ENCODE data around the gene CPSF6.
"Not testable (repeated sequence)": the region's sequence is repeated elsewhere in the genome, so short reads cannot be mapped to it uniquely, and the experiment has no call there.

CPSF6 gene

GRCh38 chr12:69241438-69242092 lies 2.2 kb downstream of the CPSF6 start:
- Mint-ChIP-seq H3K36me3 (ENCODE audit: low read depth) (peaks cover 3% of the 10 kb centered on the region), H3K27me3 (ENCODE audit: low read depth) (no peaks in the 10 kb centered on the region), H3K4me3 (peak overlapping the region; percentile 40), H3K4me1 (ENCODE audit: low read depth) (peaks cover 52% of the 10 kb centered on the region), H3K9me3 (no peaks in the 10 kb centered on the region), H3K27ac (no peak overlapping the region)

DNA sequence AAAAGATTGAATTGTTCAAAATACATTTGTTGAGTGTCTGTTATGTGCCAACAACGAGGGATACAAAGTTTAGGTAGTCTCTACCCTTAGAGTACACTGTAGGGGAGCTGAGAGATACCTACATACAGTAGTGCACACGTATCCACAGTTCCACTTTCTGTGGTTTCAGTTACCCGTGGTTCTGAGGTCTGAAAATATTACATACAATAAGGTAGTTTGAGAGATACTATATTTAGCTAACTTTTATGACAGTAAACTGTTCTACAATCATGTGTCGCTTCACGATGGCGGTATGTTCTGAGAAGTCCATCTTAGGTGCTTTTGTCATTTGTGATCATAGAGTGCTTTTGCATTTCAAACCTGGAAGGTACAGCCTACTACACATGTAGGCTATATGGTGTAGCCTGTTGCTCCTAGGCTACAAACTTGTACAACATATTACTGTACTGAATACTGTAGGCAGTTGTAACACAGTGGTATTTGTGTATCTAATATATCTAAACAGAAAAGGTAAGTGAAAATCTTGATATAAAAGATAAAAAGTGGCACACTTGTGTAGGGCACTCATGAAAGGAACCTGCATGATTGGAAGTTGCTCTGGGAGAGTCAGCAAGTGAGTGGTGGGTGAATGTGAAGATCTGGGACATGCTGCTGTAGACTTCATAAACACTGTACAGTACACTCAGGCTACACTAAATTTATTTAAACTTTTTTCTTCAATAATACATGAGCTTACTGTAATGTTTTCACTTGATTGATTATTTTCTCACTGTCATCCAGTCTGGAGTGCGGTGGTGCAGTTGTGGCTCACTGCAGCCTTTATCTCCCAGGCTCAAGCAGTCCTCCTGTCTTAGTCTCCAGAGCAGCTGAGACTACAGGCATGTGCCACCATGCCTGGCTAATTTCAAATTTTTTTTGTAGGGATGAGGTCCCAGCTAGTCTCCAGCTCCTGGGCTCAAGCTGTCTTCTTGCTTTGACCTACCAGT lies 4.0 kb downstream of the CPSF6 start:
- Mint-ChIP-seq H3K9me3 (no peaks in the 10 kb centered on the region), H3K27ac (peak overlapping the region; percentile 32)

DNA sequence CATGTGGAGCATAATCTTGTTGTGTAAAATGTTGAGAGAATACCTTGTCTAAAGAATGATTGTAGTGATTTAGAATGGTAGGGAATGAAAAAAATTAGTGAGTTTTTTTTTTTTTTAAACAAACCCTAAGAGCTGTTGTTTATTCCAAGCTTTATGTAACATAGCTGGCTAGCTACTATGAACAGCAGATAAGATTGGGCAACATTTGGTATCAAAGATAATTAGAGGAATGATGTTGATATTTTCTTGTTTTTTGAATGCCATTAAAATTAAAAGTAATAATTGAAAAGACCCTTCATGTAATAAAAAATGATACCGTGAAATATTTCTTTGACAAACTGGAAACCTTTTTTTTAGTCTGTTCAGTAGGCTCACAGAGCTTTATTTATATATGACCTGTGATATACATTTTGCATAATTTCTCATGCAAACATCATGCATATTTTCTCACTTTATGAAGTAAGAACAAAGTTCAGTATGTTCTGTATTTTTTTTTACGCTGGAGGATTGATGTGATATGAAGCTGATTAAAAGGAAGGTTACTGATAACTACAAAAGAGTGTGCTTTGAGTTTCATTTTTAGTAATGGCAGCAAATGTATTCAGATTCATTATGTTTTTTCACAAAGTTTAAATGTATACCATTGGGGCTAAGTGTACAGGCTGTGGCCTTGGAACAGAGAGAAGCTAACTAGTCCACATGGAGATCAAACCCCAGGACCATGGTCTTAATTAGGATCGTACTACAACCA lies 8.1 kb downstream of the CPSF6 start:
- Mint-ChIP-seq H3K4me1 (ENCODE audit: low read depth) (peaks cover 53% of the 10 kb centered on the region), H3K27ac (no peak overlapping the region), H3K4me3 (no peak overlapping the region), H3K36me3 (ENCODE audit: low read depth) (peaks cover 8% of the 10 kb centered on the region), H3K9me3 (no peaks in the 10 kb centered on the region), H3K27me3 (ENCODE audit: low read depth) (no peaks in the 10 kb centered on the region)

More for the DNA sequence above, 4.0 kb downstream of the CPSF6 start:
- no peaks in the 10 kb centered on the region for H3K27me3 Mint-ChIP-seq (ENCODE audit: low read depth)
- H3K4me3 Mint-ChIP-seq, result no peak overlapping the region
- peaks cover 3% of the 10 kb centered on the region for H3K36me3 Mint-ChIP-seq (ENCODE audit: low read depth)
- H3K4me1 Mint-ChIP-seq (ENCODE audit: low read depth), result peaks cover 60% of the 10 kb centered on the region

- Mint-ChIP-seq H3K4me3 (no peak overlapping the region), H3K27ac (no peak overlapping the region), H3K36me3 (ENCODE audit: low read depth) (peaks cover 12% of the 10 kb centered on the region), H3K9me3 (no peaks in the 10 kb centered on the region), H3K4me1 (ENCODE audit: low read depth) (peaks cover 32% of the 10 kb centered on the region), H3K27me3 (ENCODE audit: low read depth) (no peaks in the 10 kb centered on the region)
Measured at GRCh38 chr12:69252033-69252432, 12.7 kb downstream of the CPSF6 start.

GRCh38 chr12:69254046-69254445 lies 14.7 kb downstream of the CPSF6 start:
- Mint-ChIP-seq H3K36me3 (ENCODE audit: low read depth) (peaks cover 21% of the 10 kb centered on the region), H3K27me3 (ENCODE audit: low read depth) (no peaks in the 10 kb centered on the region), H3K4me1 (ENCODE audit: low read depth) (peaks cover 21% of the 10 kb centered on the region), H3K4me3 (no peak overlapping the region), H3K9me3 (no peaks in the 10 kb centered on the region), H3K27ac (peak overlapping the region; percentile 57)

DNA sequence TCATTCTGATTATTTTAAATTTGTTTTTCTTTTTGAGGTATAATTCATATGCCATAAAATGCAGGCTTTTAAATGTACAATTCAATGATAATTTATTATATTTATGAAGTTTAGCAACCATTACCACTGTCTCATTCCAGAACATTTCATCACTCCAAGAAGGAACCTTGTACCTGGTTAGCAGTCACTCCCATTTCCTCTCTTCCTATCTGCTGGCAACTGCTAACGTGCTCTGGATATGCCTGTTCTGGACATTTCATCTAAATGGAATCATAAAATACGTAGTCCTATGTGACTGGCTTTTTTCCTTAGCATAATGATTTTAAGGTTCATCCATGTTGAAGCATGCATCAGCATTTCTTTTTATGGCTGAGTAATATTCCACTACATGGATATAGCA lies 15.5 kb downstream of the CPSF6 start:
- Mint-ChIP-seq H3K4me1 (ENCODE audit: low read depth) (peaks cover 14% of the 10 kb centered on the region), H3K27ac (no peak overlapping the region)

DNA sequence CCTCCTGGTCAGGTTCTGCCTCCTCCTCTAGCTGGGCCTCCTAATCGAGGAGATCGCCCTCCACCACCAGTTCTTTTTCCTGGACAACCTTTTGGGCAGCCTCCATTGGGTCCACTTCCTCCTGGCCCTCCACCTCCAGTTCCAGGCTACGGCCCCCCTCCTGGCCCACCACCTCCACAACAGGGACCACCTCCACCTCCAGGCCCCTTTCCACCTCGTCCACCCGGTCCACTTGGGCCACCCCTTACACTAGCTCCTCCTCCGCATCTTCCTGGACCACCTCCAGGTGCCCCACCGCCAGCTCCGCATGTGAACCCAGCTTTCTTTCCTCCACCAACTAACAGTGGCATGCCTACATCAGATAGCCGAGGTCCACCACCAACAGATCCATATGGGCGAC lies 19.3 kb downstream of the CPSF6 start:
- no peak overlapping the region for H3K27ac Mint-ChIP-seq
- peaks cover 5% of the 10 kb centered on the region for H3K4me1 Mint-ChIP-seq (ENCODE audit: low read depth)

More for the DNA sequence above, 15.5 kb downstream of the CPSF6 start:
- no peaks in the 10 kb centered on the region for H3K9me3 Mint-ChIP-seq
- peaks cover 22% of the 10 kb centered on the region for H3K36me3 Mint-ChIP-seq (ENCODE audit: low read depth)
- H3K27me3 Mint-ChIP-seq (ENCODE audit: low read depth), result no peaks in the 10 kb centered on the region
- H3K4me3 Mint-ChIP-seq, result no peak overlapping the region

DNA sequence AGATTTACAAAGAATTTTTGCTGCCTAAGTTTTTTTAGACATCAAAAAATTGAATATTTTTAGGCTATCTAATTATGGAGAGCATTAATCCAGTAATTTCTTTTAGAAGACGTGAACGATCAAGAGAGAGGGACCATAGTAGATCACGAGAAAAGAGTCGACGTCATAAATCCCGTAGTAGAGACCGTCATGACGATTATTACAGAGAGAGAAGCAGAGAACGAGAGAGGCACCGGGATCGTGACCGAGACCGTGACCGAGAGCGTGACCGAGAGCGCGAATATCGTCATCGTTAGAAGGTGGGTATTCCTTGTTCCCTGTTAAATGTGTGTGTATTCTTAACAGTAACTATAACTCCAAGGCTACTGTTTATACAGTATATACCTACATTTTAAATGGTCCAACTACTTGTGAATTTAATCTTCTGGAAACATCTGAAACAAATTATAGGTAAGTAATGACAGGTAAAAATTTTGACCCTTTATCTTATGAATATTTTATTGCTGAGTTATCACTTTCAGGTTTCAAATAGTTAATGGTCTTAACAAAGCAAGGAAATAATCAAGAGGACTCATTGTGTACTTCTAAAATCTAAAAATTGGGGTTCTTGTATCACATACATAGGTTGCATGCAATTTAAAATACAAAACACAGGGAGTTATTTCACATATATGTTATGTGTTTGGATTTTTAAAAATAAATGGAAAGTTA lies 23.1 kb downstream of the CPSF6 start:
- no peaks in the 10 kb centered on the region for H3K9me3 Mint-ChIP-seq
- no peak overlapping the region for H3K27ac Mint-ChIP-seq
- H3K36me3 Mint-ChIP-seq (ENCODE audit: low read depth), result peaks cover 44% of the 10 kb centered on the region
- H3K4me1 Mint-ChIP-seq (ENCODE audit: low read depth), result no peaks in the 10 kb centered on the region
- no peaks in the 10 kb centered on the region for H3K27me3 Mint-ChIP-seq (ENCODE audit: low read depth)
- H3K4me3 Mint-ChIP-seq, result no peak overlapping the region

More for the DNA sequence above, 19.3 kb downstream of the CPSF6 start:
- no peaks in the 10 kb centered on the region for H3K9me3 Mint-ChIP-seq
- no peak overlapping the region for H3K4me3 Mint-ChIP-seq
- peaks cover 43% of the 10 kb centered on the region for H3K36me3 Mint-ChIP-seq (ENCODE audit: low read depth)
- no peaks in the 10 kb centered on the region for H3K27me3 Mint-ChIP-seq (ENCODE audit: low read depth)

DNA sequence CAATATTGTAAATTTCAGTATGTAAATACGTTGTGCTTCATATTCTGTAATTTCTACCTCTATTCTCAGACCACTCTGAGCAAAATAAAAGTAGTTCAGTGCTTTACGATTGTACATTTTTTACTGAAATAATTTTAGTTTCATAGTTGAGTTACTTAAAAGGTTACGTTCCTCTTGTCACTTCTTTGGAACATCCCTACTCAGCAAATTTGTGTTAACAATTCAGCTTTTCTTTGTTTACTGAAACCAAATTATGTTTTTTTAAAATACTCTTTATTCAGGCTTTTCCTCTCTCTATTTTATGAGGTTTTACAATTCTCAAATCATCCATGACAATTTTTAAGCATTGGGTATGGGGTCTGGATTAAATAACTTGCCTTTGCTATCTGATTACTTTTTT lies 25.8 kb downstream of the CPSF6 start:
- H3K27me3 Mint-ChIP-seq (ENCODE audit: low read depth), result no peaks in the 10 kb centered on the region
- peaks cover 3% of the 10 kb centered on the region for H3K4me1 Mint-ChIP-seq (ENCODE audit: low read depth)
- no peak overlapping the region for H3K27ac Mint-ChIP-seq
- H3K9me3 Mint-ChIP-seq, result no peaks in the 10 kb centered on the region
- no peak overlapping the region for H3K4me3 Mint-ChIP-seq
- H3K36me3 Mint-ChIP-seq (ENCODE audit: low read depth), result peaks cover 32% of the 10 kb centered on the region

DNA sequence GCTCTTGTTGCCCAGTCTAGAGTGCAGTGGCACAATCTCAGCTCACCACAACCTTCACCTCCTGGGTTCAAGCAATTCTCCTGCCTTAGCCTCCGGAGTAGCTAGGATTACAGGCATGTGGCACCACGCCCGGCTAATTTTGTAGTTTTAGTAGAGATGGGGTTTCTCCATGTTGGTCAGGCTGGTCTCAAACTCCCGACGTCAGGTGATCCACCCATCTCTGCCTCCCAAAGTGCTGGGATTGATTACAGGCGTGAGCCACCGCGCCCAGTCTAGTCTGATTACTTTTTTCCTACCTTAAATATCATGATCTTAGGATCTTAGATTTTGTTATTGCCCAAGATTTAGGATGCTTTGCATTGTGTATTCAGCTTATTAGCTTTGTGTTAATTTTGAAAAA lies 26.3 kb downstream of the CPSF6 start:
- H3K27me3 Mint-ChIP-seq (ENCODE audit: low read depth); H3K27ac Mint-ChIP-seq; H3K4me1 Mint-ChIP-seq (ENCODE audit: low read depth); H3K4me3 Mint-ChIP-seq; H3K9me3 Mint-ChIP-seq: not testable (repeated sequence)
- H3K36me3 Mint-ChIP-seq (ENCODE audit: low read depth), result peaks cover 29% of the 10 kb centered on the region

- H3K36me3 Mint-ChIP-seq (ENCODE audit: low read depth), result peaks cover 24% of the 10 kb centered on the region
- peaks cover 3% of the 10 kb centered on the region for H3K4me1 Mint-ChIP-seq (ENCODE audit: low read depth)
- no peak overlapping the region for H3K4me3 Mint-ChIP-seq
- no peaks in the 10 kb centered on the region for H3K27me3 Mint-ChIP-seq (ENCODE audit: low read depth)
- no peaks in the 10 kb centered on the region for H3K9me3 Mint-ChIP-seq
- no peak overlapping the region for H3K27ac Mint-ChIP-seq
Measured at GRCh38 chr12:69266036-69266635, 26.8 kb downstream of the CPSF6 start.

DNA sequence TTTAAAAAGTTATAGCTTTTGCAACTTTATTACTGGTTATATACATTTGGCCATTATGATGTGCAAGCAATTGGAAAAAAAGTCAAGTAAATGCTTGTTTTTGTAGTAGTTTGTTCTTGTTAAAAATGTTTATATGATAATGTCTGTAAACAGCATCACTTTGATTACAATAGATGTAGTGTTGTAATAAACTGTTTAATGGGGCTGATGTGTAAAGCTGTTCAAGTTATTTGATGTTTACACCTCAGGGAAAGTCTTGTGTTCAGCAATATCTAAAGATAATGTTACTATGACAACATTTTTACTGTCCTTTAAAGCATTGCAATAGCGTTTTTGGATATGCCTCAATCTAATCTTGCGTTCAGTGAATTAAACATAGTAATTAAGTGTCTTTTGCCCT lies 30.4 kb downstream of the CPSF6 start:
- Mint-ChIP-seq H3K9me3 (no peaks in the 10 kb centered on the region), H3K4me1 (ENCODE audit: low read depth) (peaks cover 4% of the 10 kb centered on the region), H3K4me3 (no peak overlapping the region), H3K27ac (no peak overlapping the region), H3K27me3 (ENCODE audit: low read depth) (no peaks in the 10 kb centered on the region), H3K36me3 (ENCODE audit: low read depth) (peaks cover 18% of the 10 kb centered on the region)

GRCh38 chr12:69272511-69272910 lies 33.1 kb downstream of the CPSF6 start:
- Mint-ChIP-seq H3K27me3 (ENCODE audit: low read depth) (no peaks in the 10 kb centered on the region), H3K27ac (no peak overlapping the region), H3K4me3 (no peak overlapping the region), H3K9me3 (no peaks in the 10 kb centered on the region), H3K36me3 (ENCODE audit: low read depth) (peaks cover 12% of the 10 kb centered on the region), H3K4me1 (ENCODE audit: low read depth) (peaks cover 12% of the 10 kb centered on the region)

GRCh38 chr12:69274861-69275260 lies 35.5 kb downstream of the CPSF6 start:
- H3K4me1 Mint-ChIP-seq (ENCODE audit: low read depth), result peaks cover 10% of the 10 kb centered on the region
- no peaks in the 10 kb centered on the region for H3K27me3 Mint-ChIP-seq (ENCODE audit: low read depth)
- peaks cover 10% of the 10 kb centered on the region for H3K36me3 Mint-ChIP-seq (ENCODE audit: low read depth)
- H3K9me3 Mint-ChIP-seq, result no peaks in the 10 kb centered on the region
- H3K27ac Mint-ChIP-seq, result no peak overlapping the region
- H3K4me3 Mint-ChIP-seq, result no peak overlapping the region

Data from T-helper 1 cell treated with Interleukin-12 subunit alpha and Interleukin-12 subunit beta and Interleukin-4 antibody, amounts not matched to agents 30 μg/mL and 1 μg/mL, for 36 hours (primary cell).